ENCODE results near the gene JUP. TPM values are rescaled to one million over a fixed set of nuclear protein-coding genes. Genes with fewer than 3 reads are reported as not detected.

Gene JUP
- total RNA-seq, 2 donors from 2014 or later, result 234 to 256 TPM

DNA sequence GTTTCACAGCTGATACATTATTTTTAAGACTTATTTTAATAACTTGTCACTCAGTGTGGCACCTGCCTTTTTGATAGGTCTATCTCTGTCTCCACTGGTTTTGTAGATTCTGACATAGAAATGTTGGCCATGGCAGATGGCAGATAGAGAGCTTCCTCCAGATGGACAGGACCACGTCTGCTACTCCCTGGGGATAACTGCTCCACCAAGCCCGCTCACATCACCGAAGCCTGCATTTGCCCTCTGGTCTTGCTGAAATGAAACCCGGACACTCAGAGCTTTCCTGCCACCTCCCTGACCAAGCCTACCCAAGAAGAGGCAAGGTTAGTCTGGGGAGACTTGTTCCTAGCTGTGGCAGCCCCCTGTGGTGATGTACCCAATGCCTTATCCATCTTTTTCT, 35.6 kb downstream of the JUP start:
- peaks cover 18% of the 10 kb centered on the region for H3K36me3 ChIP-seq
- no peaks in the 10 kb centered on the region for H3K9me3 ChIP-seq
- no peak for DNase-seq (ENCODE audit: low spot score)
- TF ChIP-seq, protein P1, sequence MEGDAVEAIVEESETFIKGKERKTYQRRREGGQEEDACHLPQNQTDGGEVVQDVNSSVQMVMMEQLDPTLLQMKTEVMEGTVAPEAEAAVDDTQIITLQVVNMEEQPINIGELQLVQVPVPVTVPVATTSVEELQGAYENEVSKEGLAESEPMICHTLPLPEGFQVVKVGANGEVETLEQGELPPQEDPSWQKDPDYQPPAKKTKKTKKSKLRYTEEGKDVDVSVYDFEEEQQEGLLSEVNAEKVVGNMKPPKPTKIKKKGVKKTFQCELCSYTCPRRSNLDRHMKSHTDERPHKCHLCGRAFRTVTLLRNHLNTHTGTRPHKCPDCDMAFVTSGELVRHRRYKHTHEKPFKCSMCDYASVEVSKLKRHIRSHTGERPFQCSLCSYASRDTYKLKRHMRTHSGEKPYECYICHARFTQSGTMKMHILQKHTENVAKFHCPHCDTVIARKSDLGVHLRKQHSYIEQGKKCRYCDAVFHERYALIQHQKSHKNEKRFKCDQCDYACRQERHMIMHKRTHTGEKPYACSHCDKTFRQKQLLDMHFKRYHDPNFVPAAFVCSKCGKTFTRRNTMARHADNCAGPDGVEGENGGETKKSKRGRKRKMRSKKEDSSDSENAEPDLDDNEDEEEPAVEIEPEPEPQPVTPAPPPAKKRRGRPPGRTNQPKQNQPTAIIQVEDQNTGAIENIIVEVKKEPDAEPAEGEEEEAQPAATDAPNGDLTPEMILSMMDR (IDR thresholded peaks at IDR 0.05), result no peak
- H3K27ac ChIP-seq, result no peak overlapping the region
- H3K27me3 ChIP-seq, result no peaks in the 10 kb centered on the region
- H3K4me3 ChIP-seq, result no peak overlapping the region
- peaks cover 0 to 5% of the 10 kb centered on the region in 2 donors for H3K4me1 ChIP-seq

DNA sequence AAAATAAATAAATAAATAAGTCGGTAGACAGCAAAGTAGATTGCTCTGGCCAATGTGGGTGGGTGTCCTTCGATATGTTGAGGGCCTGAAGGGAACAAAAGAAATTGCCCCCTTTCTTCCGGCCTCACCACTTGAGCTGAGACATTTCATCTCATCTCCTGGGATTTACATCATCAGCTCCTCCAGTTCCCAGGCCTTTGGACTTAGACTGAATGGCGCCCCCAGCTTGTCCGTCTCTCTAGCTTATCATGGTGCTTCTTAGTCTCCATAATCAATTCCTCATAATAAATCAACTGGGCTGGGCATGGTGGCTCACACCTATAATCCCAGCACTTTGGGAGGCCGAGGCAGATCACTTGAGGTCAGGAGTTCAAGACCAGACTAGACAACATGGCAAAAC, 38.2 kb downstream of the JUP start:
- H3K9me3 ChIP-seq, result no peaks in the 10 kb centered on the region
- H3K4me1 ChIP-seq, result peaks cover 0 to 5% of the 10 kb centered on the region in 2 donors
- TF ChIP-seq, protein P1 (IDR thresholded peaks at IDR 0.05), result no peak
- DNase-seq (ENCODE audit: low spot score), result no peak
- no peaks in the 10 kb centered on the region for H3K36me3 ChIP-seq
- no peaks in the 10 kb centered on the region for H3K27me3 ChIP-seq
- H3K4me3 ChIP-seq, result no peak overlapping the region
- no peak overlapping the region for H3K27ac ChIP-seq

DNA sequence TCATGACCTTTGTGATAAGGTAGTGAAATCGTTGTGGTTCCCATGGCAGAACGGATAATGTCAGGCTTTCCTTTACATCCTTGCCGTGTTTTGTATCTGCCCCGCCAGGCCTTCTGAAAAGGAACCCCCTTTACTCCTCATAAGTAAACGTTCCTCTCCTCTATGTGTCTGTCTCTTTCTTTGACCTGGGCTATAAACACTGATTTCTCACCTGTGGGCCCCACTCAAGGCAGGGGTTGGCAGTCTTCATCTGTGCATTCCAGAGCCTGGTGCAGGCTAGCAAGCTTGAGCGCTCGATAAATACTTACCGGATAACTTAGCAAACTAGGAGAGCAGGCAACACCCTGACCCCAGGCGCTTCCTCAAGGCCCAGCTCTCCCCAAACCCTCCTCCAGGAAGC, 44.8 kb downstream of the JUP start:
- Histone ChIP-seq H3K9me3 (no peaks in the 10 kb centered on the region), H3K27ac (no peak overlapping the region), H3K4me3 (no peak overlapping the region), H3K27me3 (no peaks in the 10 kb centered on the region), H3K4me1 (peaks cover 0 to 3% of the 10 kb centered on the region in 2 donors), H3K36me3 (no peaks in the 10 kb centered on the region)
- no peak for DNase-seq (ENCODE audit: low spot score)
- TF ChIP-seq, protein P1 (IDR thresholded peaks at IDR 0.05), result no peak

DNA sequence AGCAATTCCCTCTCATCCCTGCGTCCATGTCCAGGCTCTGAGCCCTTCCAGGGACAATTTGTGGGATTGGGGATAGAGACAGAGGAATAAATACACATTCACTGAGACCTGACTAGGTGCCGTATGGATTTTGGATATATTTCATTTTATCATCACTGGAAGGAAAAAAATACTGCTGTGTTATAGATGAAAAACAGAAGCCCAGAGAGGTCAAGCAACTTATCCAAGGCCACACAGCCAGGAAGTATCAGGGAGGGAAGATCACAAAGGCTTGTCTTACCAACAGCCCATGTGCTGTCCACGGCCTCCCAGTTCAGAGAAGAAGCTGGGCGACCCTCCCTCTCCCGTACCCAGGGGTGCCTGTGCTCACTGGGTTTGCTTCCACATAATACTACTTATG, 46.0 kb downstream of the JUP start:
- Histone ChIP-seq H3K4me3 (no peak overlapping the region), H3K36me3 (no peaks in the 10 kb centered on the region), H3K27me3 (peaks cover 0 to 2% of the 10 kb centered on the region in 2 donors), H3K9me3 (no peaks in the 10 kb centered on the region), H3K4me1 (peaks cover 0 to 3% of the 10 kb centered on the region in 2 donors), H3K27ac (no peak overlapping the region)
- DNase-seq (ENCODE audit: low spot score), result no peak
- TF ChIP-seq, protein P1 (IDR thresholded peaks at IDR 0.05), result no peak

DNA sequence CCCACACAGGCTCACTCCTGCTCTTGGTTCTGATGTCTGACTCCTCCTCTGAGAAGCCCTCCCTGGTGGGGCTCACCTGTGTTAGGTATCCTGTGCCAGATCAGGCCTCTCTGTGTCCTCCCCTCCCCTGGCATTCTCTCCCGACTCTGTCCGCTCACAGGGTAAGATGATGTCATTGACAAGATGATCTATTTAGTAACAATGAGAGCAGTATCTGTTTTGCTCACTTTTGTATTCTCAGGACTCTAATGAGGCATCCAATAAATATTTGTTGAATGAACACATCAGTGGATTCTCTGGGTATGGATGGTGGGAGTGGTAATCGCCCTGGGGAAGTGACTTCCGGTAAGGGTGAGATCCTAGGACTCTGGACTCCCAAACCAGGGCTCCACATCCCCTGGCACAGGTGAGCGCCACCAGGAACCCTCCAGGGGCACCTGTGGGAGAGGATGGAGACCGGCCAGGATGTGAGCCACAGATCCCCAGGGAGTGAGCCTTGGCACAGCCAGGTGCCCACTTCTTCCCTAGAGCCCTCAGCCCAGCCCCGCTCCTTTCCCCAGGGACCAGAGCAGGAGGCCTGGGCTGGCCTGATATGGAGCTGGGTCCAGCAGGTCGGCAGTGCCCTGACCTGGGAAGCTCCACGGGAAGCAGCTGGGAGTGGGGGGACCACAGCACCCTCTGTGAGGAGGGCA, 46.7 kb downstream of the JUP start:
- Histone ChIP-seq H3K27ac (no peak overlapping the region), H3K9me3 (no peaks in the 10 kb centered on the region), H3K4me1 (peaks cover 0 to 9% of the 10 kb centered on the region in 2 donors), H3K4me3 (no peak overlapping the region), H3K27me3 (peaks cover 0 to 9% of the 10 kb centered on the region in 2 donors), H3K36me3 (no peaks in the 10 kb centered on the region)
- TF ChIP-seq, protein P1 (IDR thresholded peaks at IDR 0.05), result no peak
- no peak for DNase-seq (ENCODE audit: low spot score)

DNA sequence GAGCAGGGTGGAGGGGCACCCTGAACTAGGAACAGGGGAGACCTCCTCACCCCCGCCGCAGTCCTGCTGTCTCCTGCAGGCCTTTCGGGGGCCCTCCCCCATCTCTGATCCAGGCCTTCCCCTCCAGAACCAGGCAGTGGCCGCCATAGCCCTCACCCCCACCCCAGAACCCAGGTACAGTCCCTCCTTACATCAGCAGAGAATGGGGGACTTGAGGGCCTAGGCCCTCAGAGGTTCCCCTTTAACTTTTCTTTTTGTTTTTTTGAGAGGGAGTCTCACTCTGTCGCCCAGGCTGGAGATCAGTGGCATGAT, 47.8 kb downstream of the JUP start:
- H3K27ac ChIP-seq, result no peak overlapping the region
- H3K4me3 ChIP-seq, result no peak overlapping the region
- H3K9me3 ChIP-seq, result no peaks in the 10 kb centered on the region
- no peaks in the 10 kb centered on the region for H3K36me3 ChIP-seq
- H3K27me3 ChIP-seq, result peaks cover 3 to 17% of the 10 kb centered on the region in 2 donors
- no peak for DNase-seq (ENCODE audit: low spot score)
- peaks cover 0 to 20% of the 10 kb centered on the region in 2 donors for H3K4me1 ChIP-seq
- TF ChIP-seq, protein P1 (IDR thresholded peaks at IDR 0.05), result no peak

Data from right atrium auricular region (tissue), 2 donors.